ENCODE results near the gene NTM. TPM values are rescaled to one million over a fixed set of nuclear protein-coding genes. Genes with fewer than 3 reads are reported as not detected.

Gene NTM
- total and polyA plus RNA-seq, 2 of the 8 experiments (the other 6 are each of a cell fraction or from before 2014, with no cell fraction given): 13.4 to 20.0 TPM

DNA sequence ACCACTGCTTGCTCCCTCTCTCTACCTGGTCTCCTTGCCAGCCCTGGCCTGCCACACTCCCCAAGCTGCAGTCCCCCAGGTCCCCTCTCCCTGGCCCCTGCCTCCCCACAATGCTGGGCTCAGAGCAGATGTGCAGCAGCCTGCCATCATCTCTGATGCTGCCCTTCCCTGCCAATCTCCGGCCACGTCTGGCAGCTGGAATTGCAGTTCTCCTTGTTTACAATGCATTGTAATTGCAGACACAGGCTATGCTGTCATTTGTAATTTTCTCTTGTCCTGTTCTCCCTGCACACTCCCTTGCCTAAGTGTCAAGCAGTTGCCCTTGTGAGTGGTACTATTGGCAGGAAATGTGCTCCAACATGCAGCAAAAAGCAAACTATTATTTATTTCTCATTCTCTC lies 222.3 kb downstream of the NTM start:
- H3K4me1 ChIP-seq (replicated peaks in 1 of 4; ENCODE audit: control insufficient read depth in 3 of 4, insufficient read depth in 4 of 4, low read length in 3 of 4): peaks cover 8 to 21% (median 15%) of the 10 kb centered on the region in 4 experiments
- no peak overlapping the region for H3K4ac ChIP-seq (replicated peaks; ENCODE audit: insufficient read length, low read depth, low read length)
- no peak overlapping the region for H3K9ac ChIP-seq (replicated peaks in 1 of 4; ENCODE audit: extremely low read depth in 1 of 4, low read depth in 3 of 4, low read length in 3 of 4)
- no peak overlapping the region for H2BK5ac ChIP-seq (ENCODE audit: low read depth, low read length)
- no peaks in the 10 kb centered on the region for H4K20me1 ChIP-seq (replicated peaks in 1 of 2; ENCODE audit: control insufficient read depth in 1 of 2, insufficient read depth in 2 of 2, low read length in 2 of 2)
- no peak overlapping the region for H4K91ac ChIP-seq (replicated peaks; ENCODE audit: insufficient read length, low read length)
- H4K8ac ChIP-seq (ENCODE audit: extremely low read depth, insufficient read depth, low read length): no peak overlapping the region
- no peaks in the 10 kb centered on the region for H3K79me2 ChIP-seq (ENCODE audit: control insufficient read depth in 1 of 2, insufficient read depth in 2 of 2, low read length in 2 of 2)
- no peak overlapping the region for H3K4me3 ChIP-seq (ENCODE audit: extremely low read depth in 1 of 4, insufficient read depth in 2 of 4, low read depth in 3 of 4, low read length in 4 of 4)
- WGBS, 2 experiments (ENCODE audit: extremely low coverage in 1 of 2, insufficient coverage in 1 of 2, insufficient read length in 1 of 2, insufficient replicate concordance in 2 of 2, low coverage in 1 of 2, low lambda C conversion rate in 2 of 2, missing lambda C conversion rate in 1 of 2): 87% methylated on average over 2 of the region's 2 CpGs; no CpG with 5 or more reads in 1 of the 2 experiments
- H2BK12ac ChIP-seq (ENCODE audit: low read depth, low read length): no peak overlapping the region
- no peak overlapping the region for H3K56ac ChIP-seq (replicated peaks; ENCODE audit: insufficient read length, low read depth, low read length)
- H2BK15ac ChIP-seq (ENCODE audit: low read length): no peak overlapping the region
- H4K5ac ChIP-seq (ENCODE audit: insufficient read length, low read depth, low read length): no peak overlapping the region
- H3K79me1 ChIP-seq (ENCODE audit: low read depth, low read length): no peaks in the 10 kb centered on the region
- H2AK5ac ChIP-seq (ENCODE audit: low read depth, low read length): no peak overlapping the region
- no peaks in the 10 kb centered on the region for H3K36me3 ChIP-seq (ENCODE audit: control insufficient read depth in 2 of 4, insufficient read depth in 4 of 4, low read length in 3 of 4)
- no peak overlapping the region for H3K4me2 ChIP-seq (ENCODE audit: insufficient read depth in 1 of 2, low read depth in 2 of 2, low read length in 2 of 2)
- no peaks in the 10 kb centered on the region; a peak in 2 of 7 replicates for H3K27me3 ChIP-seq (replicated peaks in 1 of 4; ENCODE audit: control insufficient read depth in 3 of 4, extremely low read depth in 1 of 4, insufficient read depth in 3 of 4, low read length in 3 of 4)
- no peaks in the 10 kb centered on the region; the same call in 1 of the 2 replicates for H3K23me2 ChIP-seq (ENCODE audit: low read depth, low read length)
- ChIA-PET POLR2A (ENCODE audit: partially characterized antibody) (no interaction called here), CTCF (ENCODE audit: partially characterized antibody) (interaction anchor here (0.6 to 38.6 kb wide), 5 partner anchors 10 to 72 kb away, joined by 3 to 1023 read pairs (median 3); no protein-coding TSS in a partner anchor)
- no peak overlapping the region for H3K14ac ChIP-seq (ENCODE audit: insufficient read length)
- no peaks in the 10 kb centered on the region for H3K9me3 ChIP-seq (ENCODE audit: insufficient read depth in 2 of 2, low read depth in 1 of 2, low read length in 1 of 2)
- H3K18ac ChIP-seq (ENCODE audit: extremely low read depth, low read length): no peak overlapping the region
- no peak overlapping the region for H2BK120ac ChIP-seq (replicated peaks; ENCODE audit: low read depth, low read length)
- no peak overlapping the region for H3K27ac ChIP-seq (ENCODE audit: low read depth, low read length)
- no peak overlapping the region for H3K23ac ChIP-seq (ENCODE audit: insufficient read length)
- FAIRE-seq (no peak), DNase-seq (ENCODE audit: low read depth in 1 of 2, low spot score in 2 of 2) (no peak)
- no peak overlapping the region for H2AFZ ChIP-seq (ENCODE audit: low read length)
- H2BK20ac ChIP-seq (ENCODE audit: low read length): no peak overlapping the region
- no peak for TF ChIP-seq SIRT6 (IDR thresholded peaks at IDR 0.05; ENCODE audit: low read length)
- TF ChIP-seq ASH2L (IDR thresholded peaks at IDR 0.05; ENCODE audit: low read length): no peak
- no peak for TF ChIP-seq RXRA (IDR thresholded peaks at IDR 0.05; ENCODE audit: insufficient read depth, low read depth, low read length)
- TF ChIP-seq EZH2 (IDR thresholded peaks at IDR 0.05; ENCODE audit: low read depth, low read length, severe bottlenecking): no peak
- TF ChIP-seq NRF1 (IDR thresholded peaks at IDR 0.05; ENCODE audit: low read depth, low read length): no peak
- TF ChIP-seq RNF2 (IDR thresholded peaks at IDR 0.05; ENCODE audit: borderline replicate concordance, low read depth, low read length, missing control alignments, poor library complexity, severe bottlenecking): no peak
- no peak for TF ChIP-seq POLR2AphosphoS5 (IDR thresholded peaks at IDR 0.05; ENCODE audit: low read depth, low read length)
- TF ChIP-seq SAP30 (IDR thresholded peaks at IDR 0.05; ENCODE audit: insufficient read depth, insufficient replicate concordance, low read length): no peak
- no peak for TF ChIP-seq GTF2F1 (IDR thresholded peaks at IDR 0.05; ENCODE audit: borderline replicate concordance, low read depth, low read length)
- TF ChIP-seq, protein P1, sequence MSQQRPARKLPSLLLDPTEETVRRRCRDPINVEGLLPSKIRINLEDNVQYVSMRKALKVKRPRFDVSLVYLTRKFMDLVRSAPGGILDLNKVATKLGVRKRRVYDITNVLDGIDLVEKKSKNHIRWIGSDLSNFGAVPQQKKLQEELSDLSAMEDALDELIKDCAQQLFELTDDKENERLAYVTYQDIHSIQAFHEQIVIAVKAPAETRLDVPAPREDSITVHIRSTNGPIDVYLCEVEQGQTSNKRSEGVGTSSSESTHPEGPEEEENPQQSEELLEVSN (IDR thresholded peaks at IDR 0.05): no peak
- no peak for TF ChIP-seq HDAC2 (IDR thresholded peaks at IDR 0.05; ENCODE audit: borderline replicate concordance in 1 of 2, low read depth in 2 of 2, low read length in 2 of 2)
- no peak for TF ChIP-seq POU5F1 (IDR thresholded peaks at IDR 0.05; ENCODE audit: low read depth, low read length)
- TF ChIP-seq JUND (IDR thresholded peaks at IDR 0.05; ENCODE audit: low read length): no peak
